Measurements from ENCODE around the gene SF3B6. TPM values are rescaled to one million over a fixed set of nuclear protein-coding genes. Genes with fewer than 3 reads are reported as not detected.

Gene SF3B6, protein sequence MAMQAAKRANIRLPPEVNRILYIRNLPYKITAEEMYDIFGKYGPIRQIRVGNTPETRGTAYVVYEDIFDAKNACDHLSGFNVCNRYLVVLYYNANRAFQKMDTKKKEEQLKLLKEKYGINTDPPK
- total RNA-seq, result 127 and 139 TPM in 2 replicates

DNA sequence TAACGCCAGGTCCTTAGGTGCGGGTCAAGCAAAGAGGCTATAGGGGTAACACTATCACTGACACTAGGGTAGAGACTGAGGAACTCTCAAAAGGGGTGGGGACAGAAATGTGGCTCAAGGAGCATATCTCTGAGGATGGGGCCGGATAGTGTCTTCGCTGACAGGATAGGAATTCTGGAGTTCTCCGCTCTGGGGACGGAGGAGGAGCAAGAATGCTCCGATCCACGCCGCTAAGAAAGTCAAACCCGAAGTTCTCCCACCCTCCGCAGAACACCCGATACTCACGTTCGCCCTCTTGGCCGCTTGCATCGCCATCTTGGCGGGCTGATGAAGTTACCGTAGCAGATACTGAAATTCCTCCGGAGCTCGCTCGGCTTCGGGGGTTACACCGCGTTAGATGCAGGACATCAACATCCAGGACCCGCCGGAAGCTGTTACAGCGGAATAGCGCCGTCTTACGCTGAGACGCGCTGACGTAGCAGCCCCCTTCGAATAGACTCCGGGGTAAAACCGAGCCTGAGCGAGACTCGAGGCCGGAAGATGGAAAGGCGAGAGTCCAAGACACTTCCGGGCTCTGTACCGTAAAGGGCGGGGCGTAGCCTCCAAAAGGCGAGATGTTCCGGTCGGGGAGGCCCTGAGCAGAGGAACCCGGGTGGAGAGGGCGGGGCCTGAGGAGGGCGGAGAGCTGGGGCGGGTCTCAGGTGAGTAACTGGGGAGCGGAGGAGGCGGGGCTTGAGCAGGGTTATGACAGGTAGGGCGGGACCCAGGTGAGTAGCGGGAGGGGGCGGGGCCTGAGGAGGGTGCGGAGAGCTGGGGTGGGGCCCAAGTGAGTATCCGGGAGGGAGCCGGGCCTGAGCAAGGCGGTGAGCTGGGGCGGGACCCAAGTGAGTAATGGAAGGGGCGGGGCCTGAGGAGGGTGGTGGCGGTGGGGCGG is at the start of gene SF3B6:
TSS of gene SF3B6 (minus strand) at position 412 of the 934 bp plus-strand sequence. CDS start at position 315, 97 bp downstream.

DNA sequence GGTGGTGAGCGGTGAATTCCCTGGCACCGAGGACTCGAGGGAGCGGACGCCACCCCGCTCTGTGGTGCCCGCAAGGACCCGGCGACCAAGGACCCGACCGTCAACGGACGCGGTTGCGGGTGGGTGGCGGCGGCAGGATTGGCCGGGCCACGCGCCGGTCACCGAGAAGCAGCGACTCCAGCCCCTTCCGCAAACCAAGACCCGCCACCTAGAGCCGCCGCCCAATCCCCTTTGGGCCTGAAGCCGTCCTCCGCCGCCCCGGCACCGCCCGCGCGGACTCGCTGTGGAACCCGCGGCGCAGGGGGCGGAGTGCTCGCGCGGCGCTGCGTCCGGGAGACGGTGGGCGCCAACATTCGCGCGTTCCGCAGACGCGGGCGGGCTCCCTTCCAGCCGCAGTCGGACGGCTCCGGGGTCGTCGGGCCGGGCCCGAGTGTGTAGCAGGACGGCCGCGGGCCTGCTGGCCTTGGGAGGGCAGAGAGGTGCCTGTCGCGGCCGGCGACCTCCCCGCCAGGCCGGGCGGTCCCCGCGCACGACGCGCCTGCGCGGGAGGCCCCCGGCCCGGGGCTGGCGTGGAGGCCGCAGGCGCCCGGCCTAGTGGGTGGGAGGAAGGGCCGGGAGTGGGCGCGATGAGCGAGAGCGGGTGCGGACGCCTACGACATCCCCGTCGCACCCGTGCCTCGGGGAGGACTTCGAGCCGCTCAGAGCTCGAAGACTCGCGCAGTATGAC is 47.2 kb upstream of the SF3B6 start, which contains the start of the genes FAM228B and PFN4:
TSS of gene FAM228B (plus strand) at position 275 of the 727 bp plus-strand sequence. CDS start 893 bp downstream, outside the sequence.
TSS of gene PFN4 (minus strand) at position 140 of the 727 bp plus-strand sequence. CDS start 799 bp downstream, outside the sequence.

GRCh38 chr2:24084386-24085199 is 8.5 kb upstream of the SF3B6 start, which contains the start of gene TP53I3:
Gene TP53I3, minus strand, starts transcription at chr2:24084834. Its CDS starts 508 bp downstream, at chr2:24084326.

GRCh38 chr2:24049485-24050021 is 26.6 kb downstream of the SF3B6 start, which contains the start of gene FKBP1B:
Gene FKBP1B, plus strand, starts transcription at chr2:24049741. Its CDS starts 109 bp downstream, at chr2:24049850.

GRCh38 chr2:24046930-24047702 is 29.0 kb downstream of the SF3B6 start, which contains the start of gene WDCP:
Gene WDCP, minus strand, starts transcription at chr2:24047391. Its CDS starts 7,897 bp downstream, at chr2:24039494.

Other genes starting within 250 kb of the SF3B6 start
- gene ATAD2B, start 149.2 kb downstream of the SF3B6 start, total RNA-seq, result 8.6 and 11.2 TPM in 2 replicates
- 13.4 and 15.9 TPM in 2 replicates for gene UBXN2A, start 135.9 kb downstream of the SF3B6 start, total RNA-seq
- gene MFSD2B, start 66.2 kb downstream of the SF3B6 start, total RNA-seq, result 0.28 and 0.55 TPM in 2 replicates
- 6.1 and 7.8 TPM in 2 replicates for gene WDCP, start 28.9 kb downstream of the SF3B6 start, total RNA-seq
- 7.0 and 9.4 TPM in 2 replicates for gene FKBP1B, start 26.6 kb downstream of the SF3B6 start, total RNA-seq
- gene TP53I3, start 8.5 kb upstream of the SF3B6 start, total RNA-seq, result 35.7 and 46.9 TPM in 2 replicates
- 0.28 and 0.46 TPM in 2 replicates for gene PFN4, start 47.0 kb upstream of the SF3B6 start, total RNA-seq
- 7.5 and 9.8 TPM in 2 replicates for gene FAM228B, start 47.1 kb upstream of the SF3B6 start, total RNA-seq
- gene FAM228A, start 98.7 kb upstream of the SF3B6 start, total RNA-seq, result under 0.01 and 0.18 TPM in 2 replicates